ENCODE data around the gene RPS24.

The RPS24 gene

DNA sequence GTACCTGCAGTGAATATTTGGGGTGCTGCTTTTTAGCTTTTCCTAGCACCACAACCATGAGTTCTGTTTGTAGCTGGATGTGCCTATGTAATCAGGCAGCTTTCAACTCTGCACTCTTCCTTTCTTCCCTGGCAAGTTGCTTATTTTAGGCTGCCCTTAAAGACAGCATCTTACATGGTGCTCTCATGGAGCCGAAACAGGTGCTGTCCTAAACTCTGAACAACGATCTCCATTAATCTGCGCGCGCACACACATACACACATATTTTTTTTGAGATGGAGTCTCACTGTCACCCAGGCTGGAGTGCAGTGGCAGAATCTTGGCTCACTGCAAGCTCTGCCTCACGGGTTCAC lies 9.1 kb downstream of the RPS24 start:
- H3K27me3 ChIP-seq (replicated peaks): no peaks in the 10 kb centered on the region
- DNase-seq: no peak
- no peak overlapping the region for H3K27ac ChIP-seq
- in situ Hi-C loops (cut with HindIII; ENCODE audit: low pct_ligation_motif_present, low sequenced_read_pairs): no loop called here
- peaks cover 51% of the 10 kb centered on the region for H3K36me3 ChIP-seq (replicated peaks)
- H3K4me3 ChIP-seq (ENCODE audit: low read depth, low read length): no peak overlapping the region
- TF ChIP-seq, protein P1, sequence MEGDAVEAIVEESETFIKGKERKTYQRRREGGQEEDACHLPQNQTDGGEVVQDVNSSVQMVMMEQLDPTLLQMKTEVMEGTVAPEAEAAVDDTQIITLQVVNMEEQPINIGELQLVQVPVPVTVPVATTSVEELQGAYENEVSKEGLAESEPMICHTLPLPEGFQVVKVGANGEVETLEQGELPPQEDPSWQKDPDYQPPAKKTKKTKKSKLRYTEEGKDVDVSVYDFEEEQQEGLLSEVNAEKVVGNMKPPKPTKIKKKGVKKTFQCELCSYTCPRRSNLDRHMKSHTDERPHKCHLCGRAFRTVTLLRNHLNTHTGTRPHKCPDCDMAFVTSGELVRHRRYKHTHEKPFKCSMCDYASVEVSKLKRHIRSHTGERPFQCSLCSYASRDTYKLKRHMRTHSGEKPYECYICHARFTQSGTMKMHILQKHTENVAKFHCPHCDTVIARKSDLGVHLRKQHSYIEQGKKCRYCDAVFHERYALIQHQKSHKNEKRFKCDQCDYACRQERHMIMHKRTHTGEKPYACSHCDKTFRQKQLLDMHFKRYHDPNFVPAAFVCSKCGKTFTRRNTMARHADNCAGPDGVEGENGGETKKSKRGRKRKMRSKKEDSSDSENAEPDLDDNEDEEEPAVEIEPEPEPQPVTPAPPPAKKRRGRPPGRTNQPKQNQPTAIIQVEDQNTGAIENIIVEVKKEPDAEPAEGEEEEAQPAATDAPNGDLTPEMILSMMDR (IDR thresholded peaks at IDR 0.05; ENCODE audit: low read depth, low read length, missing control alignments): no peak

DNA sequence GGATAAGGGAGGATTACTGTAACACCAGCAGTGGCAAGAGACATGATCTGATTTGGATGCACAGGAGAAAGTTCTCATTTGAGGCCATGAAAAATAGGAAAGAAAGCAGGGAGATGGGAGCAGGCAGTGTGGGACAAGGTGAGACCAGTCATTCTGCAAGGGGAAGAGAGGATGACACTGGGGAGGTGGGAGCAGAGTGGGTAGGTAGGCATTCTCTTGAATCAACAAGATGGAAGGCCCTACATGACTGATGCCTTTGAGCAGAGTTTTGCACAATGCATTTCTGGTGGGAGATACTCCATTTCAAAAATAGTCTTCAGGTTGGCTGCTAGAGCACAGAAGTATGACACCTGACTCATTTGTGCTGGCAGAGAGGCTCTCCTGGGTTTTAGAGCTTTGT lies 10.5 kb downstream of the RPS24 start:
- no peak overlapping the region for H3K27ac ChIP-seq
- H3K4me3 ChIP-seq (ENCODE audit: low read depth, low read length): no peak overlapping the region
- TF ChIP-seq, protein P1 (IDR thresholded peaks at IDR 0.05; ENCODE audit: low read depth, low read length, missing control alignments): no peak
- no peak for DNase-seq
- in situ Hi-C loops (cut with HindIII; ENCODE audit: low pct_ligation_motif_present, low sequenced_read_pairs): no loop called here
- H3K27me3 ChIP-seq (replicated peaks): no peaks in the 10 kb centered on the region
- H3K36me3 ChIP-seq (replicated peaks): peaks cover 38% of the 10 kb centered on the region

DNA sequence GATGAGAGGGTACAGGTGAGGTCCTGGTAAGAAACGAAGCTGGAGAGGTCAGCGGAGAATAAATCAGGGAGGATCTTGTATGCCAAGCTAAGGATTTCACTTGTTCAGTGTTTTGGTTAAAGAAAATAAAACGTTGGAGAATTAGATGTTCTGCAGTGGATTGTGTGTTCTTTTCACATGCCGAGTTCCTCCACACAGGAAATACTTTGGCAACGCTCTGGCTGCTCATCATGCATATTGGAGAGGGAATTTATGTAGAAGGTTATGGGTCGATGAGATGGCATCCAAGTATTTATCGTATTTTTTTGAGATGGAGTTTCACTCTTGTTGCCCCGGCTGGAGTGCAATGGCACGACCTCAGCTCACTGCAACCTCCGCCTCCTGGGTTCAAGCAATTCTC lies 11.0 kb downstream of the RPS24 start:
- TF ChIP-seq, protein P1 (IDR thresholded peaks at IDR 0.05; ENCODE audit: low read depth, low read length, missing control alignments): no peak
- peaks cover 33% of the 10 kb centered on the region for H3K36me3 ChIP-seq (replicated peaks)
- DNase-seq: no peak
- no peak overlapping the region for H3K4me3 ChIP-seq (ENCODE audit: low read depth, low read length)
- H3K27me3 ChIP-seq (replicated peaks): no peaks in the 10 kb centered on the region
- no peak overlapping the region for H3K27ac ChIP-seq
- in situ Hi-C loops (cut with HindIII; ENCODE audit: low pct_ligation_motif_present, low sequenced_read_pairs): no loop called here

DNA sequence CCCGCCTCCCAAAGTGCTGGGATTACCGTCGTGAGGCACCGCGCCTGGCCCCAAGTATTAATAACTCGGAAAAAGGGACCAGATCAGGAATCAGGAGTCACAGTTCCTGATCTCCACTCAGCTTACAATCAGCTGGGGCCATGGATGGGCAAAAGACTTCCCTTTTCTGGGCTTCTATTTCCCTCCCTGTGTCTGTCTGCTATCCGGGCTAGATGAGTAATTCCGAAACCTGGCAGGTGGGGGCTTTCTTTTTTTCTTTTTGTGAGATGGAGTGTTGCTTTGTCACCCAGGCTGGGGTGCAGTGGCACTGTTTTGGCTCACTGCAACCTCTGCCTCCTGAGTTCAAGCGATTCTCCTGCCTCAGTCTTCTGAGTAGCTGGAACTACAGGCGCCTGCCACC lies 11.6 kb downstream of the RPS24 start:
- Histone ChIP-seq H3K27me3 (replicated peaks) (no peaks in the 10 kb centered on the region), H3K27ac (no peak overlapping the region), H3K4me3 (ENCODE audit: low read depth, low read length) (no peak overlapping the region), H3K36me3 (replicated peaks) (peaks cover 28% of the 10 kb centered on the region)
- DNase-seq: no peak
- TF ChIP-seq, protein P1 (IDR thresholded peaks at IDR 0.05; ENCODE audit: low read depth, low read length, missing control alignments): no peak
- in situ Hi-C loops (cut with HindIII; ENCODE audit: low pct_ligation_motif_present, low sequenced_read_pairs): no loop called here

DNA sequence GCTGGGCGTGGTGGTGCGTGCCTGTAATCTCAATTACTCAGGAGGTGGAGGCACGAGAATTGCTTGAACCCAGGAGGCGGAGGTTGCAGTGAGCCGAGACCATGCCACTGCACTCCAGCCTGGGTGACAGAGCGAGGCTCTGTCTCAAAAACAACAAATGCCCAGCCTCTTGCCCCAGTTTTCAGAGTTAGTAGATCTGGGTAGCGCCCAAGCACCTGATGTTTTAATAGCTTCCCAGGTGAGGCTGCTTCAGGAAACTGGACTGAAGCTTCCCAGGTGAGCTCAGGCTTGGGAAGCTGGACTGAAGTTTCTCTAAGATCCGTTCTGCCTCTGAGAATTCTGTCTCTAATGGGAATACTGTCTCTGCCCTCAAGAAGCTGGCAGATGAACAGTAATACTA lies 12.2 kb downstream of the RPS24 start:
- Histone ChIP-seq H3K27me3 (replicated peaks) (no peaks in the 10 kb centered on the region), H3K27ac (no peak overlapping the region), H3K4me3 (ENCODE audit: low read depth, low read length) (no peak overlapping the region), H3K36me3 (replicated peaks) (peaks cover 22% of the 10 kb centered on the region)
- in situ Hi-C loops (cut with HindIII; ENCODE audit: low pct_ligation_motif_present, low sequenced_read_pairs): no loop called here
- DNase-seq: no peak
- TF ChIP-seq, protein P1 (IDR thresholded peaks at IDR 0.05; ENCODE audit: low read depth, low read length, missing control alignments): no peak

DNA sequence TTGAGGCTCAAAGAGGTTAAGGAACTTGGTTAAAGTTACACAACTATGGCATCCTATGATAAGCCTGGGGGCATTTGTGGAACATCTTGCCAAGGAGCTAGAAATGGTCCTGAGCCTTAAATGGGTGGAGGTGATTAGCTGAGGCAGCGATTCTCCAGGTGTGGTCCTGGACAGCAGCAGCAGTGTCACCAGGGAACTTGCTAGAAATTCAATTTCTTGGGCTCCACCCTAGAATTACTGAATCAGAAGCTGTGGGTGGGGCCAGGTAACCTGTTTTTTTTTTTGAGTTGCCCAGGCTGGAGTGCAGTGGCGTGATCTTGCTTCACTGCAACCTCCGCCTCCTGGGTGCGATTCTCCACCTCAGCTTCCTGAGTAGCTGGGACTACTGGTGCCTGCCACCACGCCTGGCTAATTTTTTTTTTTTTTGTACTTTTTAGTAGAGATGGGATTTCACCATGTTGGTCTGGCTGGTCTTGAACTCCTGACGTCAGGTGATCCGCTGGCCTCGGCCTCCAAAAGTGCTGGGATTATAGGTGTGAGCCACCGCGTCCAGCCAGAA lies 13.1 kb downstream of the RPS24 start:
- Histone ChIP-seq H3K4me3 (ENCODE audit: low read depth, low read length) (no peak overlapping the region), H3K27ac (no peak overlapping the region), H3K36me3 (replicated peaks) (peaks cover 12% of the 10 kb centered on the region), H3K27me3 (replicated peaks) (no peaks in the 10 kb centered on the region)
- TF ChIP-seq, protein P1 (IDR thresholded peaks at IDR 0.05; ENCODE audit: low read depth, low read length, missing control alignments): no peak
- DNase-seq: no peak
- in situ Hi-C loops (cut with HindIII; ENCODE audit: low pct_ligation_motif_present, low sequenced_read_pairs): no loop called here
